IPS-18a (cell line): Measurements from ENCODE around the gene GRAP2.

Source experiments
- H3K27ac ChIP-seq: one replicate; pipeline ENCODE4 v1.5.1; 2013; ENCODE audit warnings: low read length
- H3K27me3 ChIP-seq: one replicate; pipeline ENCODE4 v1.6.1; 2013; ENCODE audit warnings: mild to moderate bottlenecking, low read length; ENCODE audit not compliant: control insufficient read depth, insufficient read depth
- H3K36me3 ChIP-seq: one replicate; pipeline ENCODE4 v1.6.1; 2013; ENCODE audit warnings: low read depth, low read length; ENCODE audit not compliant: control insufficient read depth
- H3K4me1 ChIP-seq: one replicate; pipeline ENCODE4 v1.6.1; 2013; ENCODE audit warnings: low read depth, low read length; ENCODE audit not compliant: control insufficient read depth
- H3K4me3 ChIP-seq: one replicate; pipeline ENCODE4 v1.5.1; 2013; ENCODE audit warnings: low read length
- H3K9ac ChIP-seq: one replicate; pipeline ENCODE4 v1.6.1; 2013; ENCODE audit warnings: mild to moderate bottlenecking, low read length, moderate library complexity
- H3K9me3 ChIP-seq: one replicate; pipeline ENCODE4 v1.6.1; 2013; ENCODE audit warnings: low read depth, low read length; ENCODE audit not compliant: control insufficient read depth

GRAP2 gene

DNA sequence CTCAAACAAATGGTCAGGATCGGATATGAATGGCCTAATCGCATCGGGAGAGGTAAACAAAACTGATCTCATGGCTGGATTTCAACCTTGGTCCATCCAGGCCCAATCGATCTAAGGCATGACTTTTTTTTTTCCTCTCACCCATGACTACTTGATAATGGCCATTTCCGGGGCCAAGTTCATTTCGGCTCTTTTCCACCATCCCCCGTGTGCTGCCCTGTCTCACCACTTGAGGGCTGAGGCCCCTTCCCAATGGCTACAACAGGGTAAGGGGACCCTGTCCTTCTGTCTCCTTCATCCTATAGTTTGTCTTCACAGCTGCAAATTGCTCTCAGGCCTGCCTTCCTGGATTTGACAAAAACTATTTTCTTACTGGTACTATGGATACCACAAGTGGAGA is 26.7 kb downstream of the GRAP2 start:
- no peaks in the 10 kb centered on the region for H3K9me3 ChIP-seq
- no peak overlapping the region for H3K4me3 ChIP-seq
- H3K9ac ChIP-seq = no peak overlapping the region
- H3K27me3 ChIP-seq = no peaks in the 10 kb centered on the region
- peaks cover 6% of the 10 kb centered on the region for H3K4me1 ChIP-seq
- H3K36me3 ChIP-seq = no peaks in the 10 kb centered on the region
- no peak overlapping the region for H3K27ac ChIP-seq

GRCh38 chr22:39928536-39929520 is 27.9 kb downstream of the GRAP2 start:
- H3K27me3 ChIP-seq = no peaks in the 10 kb centered on the region
- no peaks in the 10 kb centered on the region for H3K9me3 ChIP-seq
- H3K4me3 ChIP-seq = no peak overlapping the region
- H3K4me1 ChIP-seq = peaks cover 15% of the 10 kb centered on the region
- no peak overlapping the region for H3K9ac ChIP-seq
- no peaks in the 10 kb centered on the region for H3K36me3 ChIP-seq
- no peak overlapping the region for H3K27ac ChIP-seq

DNA sequence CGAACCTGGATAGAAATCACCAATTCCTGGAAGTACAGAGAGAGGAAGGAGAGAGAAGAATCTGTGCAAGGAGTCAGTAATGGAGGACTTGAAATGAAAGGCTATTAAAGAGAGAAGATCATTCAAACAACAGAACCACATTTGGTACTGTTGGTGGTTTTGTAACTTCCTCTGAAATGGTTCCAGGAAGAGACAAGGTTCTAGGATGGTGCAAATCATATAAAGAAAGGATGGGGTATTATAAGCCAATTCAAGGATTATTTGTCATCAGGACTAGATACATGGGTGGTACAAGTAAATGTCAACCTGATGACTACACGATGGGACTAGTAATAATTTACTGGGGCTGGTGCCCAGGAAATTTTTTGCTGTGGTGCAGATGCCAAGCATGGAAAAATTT is 30.4 kb downstream of the GRAP2 start:
- Histone ChIP-seq H3K27me3 (no peaks in the 10 kb centered on the region), H3K4me1 (peaks cover 31% of the 10 kb centered on the region), H3K4me3 (no peak overlapping the region), H3K27ac (no peak overlapping the region), H3K9ac (no peak overlapping the region), H3K9me3 (no peaks in the 10 kb centered on the region), H3K36me3 (no peaks in the 10 kb centered on the region)

DNA sequence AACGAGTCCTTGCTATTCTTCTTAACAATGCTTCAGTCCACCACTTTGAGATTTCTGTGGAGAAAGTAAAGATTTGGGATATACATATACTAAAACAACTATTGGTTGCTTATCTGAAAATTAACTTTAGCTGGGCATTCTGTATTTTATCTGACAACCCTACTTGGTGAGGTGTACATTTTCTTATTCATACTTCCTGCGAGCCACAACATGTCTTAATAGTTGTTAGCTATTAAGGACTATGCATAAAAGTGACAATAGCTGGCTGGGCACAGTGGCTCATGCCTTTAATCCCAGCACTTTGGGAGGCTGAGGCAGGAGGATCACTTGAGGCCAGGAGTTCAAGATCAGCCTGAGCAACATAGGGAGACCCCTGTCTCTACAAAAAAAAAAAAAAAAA is 31.3 kb downstream of the GRAP2 start:
- Histone ChIP-seq H3K4me1 (peaks cover 31% of the 10 kb centered on the region), H3K27me3 (no peaks in the 10 kb centered on the region), H3K27ac (no peak overlapping the region), H3K9me3 (no peaks in the 10 kb centered on the region), H3K4me3 (no peak overlapping the region), H3K36me3 (no peaks in the 10 kb centered on the region), H3K9ac (no peak overlapping the region)

DNA sequence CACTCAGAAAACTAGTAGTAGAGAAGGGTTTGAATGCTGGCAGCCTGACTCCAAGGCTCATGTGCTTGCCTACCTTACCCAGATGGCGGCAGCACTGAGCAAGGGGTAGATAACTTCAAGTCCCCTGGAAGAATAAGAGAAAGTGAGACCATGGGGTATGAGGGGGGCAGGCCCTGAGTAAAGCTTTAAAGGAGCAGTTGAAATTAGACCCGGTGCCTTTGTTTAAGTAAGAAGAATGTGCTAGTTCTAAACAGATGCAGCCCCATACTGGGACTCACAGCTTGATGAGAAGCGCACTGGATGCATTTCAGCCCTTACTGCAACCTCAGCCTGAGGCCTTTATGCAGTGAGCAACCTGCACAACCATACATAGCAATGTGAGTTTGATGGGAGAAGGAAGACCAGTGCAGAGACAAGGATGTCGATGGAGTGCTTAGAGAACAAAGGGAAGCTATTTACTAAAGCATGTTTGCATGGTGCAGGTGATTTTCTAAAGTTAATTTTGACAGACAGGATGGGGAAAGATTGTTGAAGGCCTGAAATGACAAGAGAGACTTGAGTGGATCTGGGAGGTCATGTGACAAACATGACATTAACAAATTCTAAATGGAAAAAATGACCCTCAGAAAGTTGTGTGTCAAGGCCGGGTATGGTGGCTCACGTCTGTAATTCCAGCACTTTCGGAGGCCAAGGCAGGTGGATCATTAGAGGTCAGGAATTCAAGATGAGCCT is 32.2 kb downstream of the GRAP2 start:
- no peak overlapping the region for H3K9ac ChIP-seq
- H3K4me3 ChIP-seq = no peak overlapping the region
- H3K4me1 ChIP-seq = peaks cover 24% of the 10 kb centered on the region
- no peaks in the 10 kb centered on the region for H3K27me3 ChIP-seq
- H3K9me3 ChIP-seq = no peaks in the 10 kb centered on the region
- H3K36me3 ChIP-seq = no peaks in the 10 kb centered on the region
- no peak overlapping the region for H3K27ac ChIP-seq

- Histone ChIP-seq H3K9ac (no peak overlapping the region), H3K36me3 (no peaks in the 10 kb centered on the region), H3K4me3 (no peak overlapping the region), H3K4me1 (peaks cover 24% of the 10 kb centered on the region), H3K27me3 (no peaks in the 10 kb centered on the region), H3K9me3 (no peaks in the 10 kb centered on the region), H3K27ac (no peak overlapping the region)
Observed at GRCh38 chr22:39933741-39934140, 32.9 kb downstream of the GRAP2 start.

- Histone ChIP-seq H3K4me3 (no peak overlapping the region), H3K27me3 (no peaks in the 10 kb centered on the region), H3K4me1 (peaks cover 24% of the 10 kb centered on the region), H3K9ac (no peak overlapping the region), H3K36me3 (no peaks in the 10 kb centered on the region), H3K27ac (no peak overlapping the region), H3K9me3 (no peaks in the 10 kb centered on the region)
Observed at GRCh38 chr22:39935116-39935515, 34.2 kb downstream of the GRAP2 start.

DNA sequence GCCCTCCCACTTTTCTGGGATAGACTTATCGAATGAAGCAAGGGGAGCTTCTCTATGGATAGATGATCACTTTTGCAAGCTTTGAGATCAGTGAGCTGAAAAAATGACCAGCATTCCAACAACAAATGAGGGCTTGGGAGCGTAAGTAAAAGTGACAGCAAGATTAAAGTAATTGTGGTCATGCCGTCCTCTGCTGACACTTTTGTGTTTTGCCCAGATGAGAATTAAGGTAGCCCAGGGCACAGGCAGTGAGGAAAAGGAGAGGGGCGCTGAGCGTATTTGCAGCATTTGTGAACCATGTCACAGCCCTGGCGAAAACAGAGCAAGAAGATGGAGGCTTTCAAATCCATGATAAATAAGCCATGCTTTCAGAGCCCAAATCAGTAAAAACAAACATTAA is 34.7 kb downstream of the GRAP2 start:
- no peak overlapping the region for H3K9ac ChIP-seq
- H3K9me3 ChIP-seq = no peaks in the 10 kb centered on the region
- H3K4me3 ChIP-seq = no peak overlapping the region
- H3K27me3 ChIP-seq = no peaks in the 10 kb centered on the region
- no peaks in the 10 kb centered on the region for H3K36me3 ChIP-seq
- no peak overlapping the region for H3K27ac ChIP-seq
- H3K4me1 ChIP-seq = peaks cover 28% of the 10 kb centered on the region

- Histone ChIP-seq H3K27me3 (no peaks in the 10 kb centered on the region), H3K27ac (no peak overlapping the region), H3K4me1 (peaks cover 38% of the 10 kb centered on the region), H3K36me3 (no peaks in the 10 kb centered on the region), H3K4me3 (no peak overlapping the region), H3K9me3 (no peaks in the 10 kb centered on the region), H3K9ac (no peak overlapping the region)
Observed at GRCh38 chr22:39936523-39937145, 35.8 kb downstream of the GRAP2 start.

GRCh38 chr22:39937906-39938305 is 37.0 kb downstream of the GRAP2 start:
- Histone ChIP-seq H3K4me1 (peaks cover 49% of the 10 kb centered on the region), H3K9me3 (no peaks in the 10 kb centered on the region), H3K9ac (no peak overlapping the region)

DNA sequence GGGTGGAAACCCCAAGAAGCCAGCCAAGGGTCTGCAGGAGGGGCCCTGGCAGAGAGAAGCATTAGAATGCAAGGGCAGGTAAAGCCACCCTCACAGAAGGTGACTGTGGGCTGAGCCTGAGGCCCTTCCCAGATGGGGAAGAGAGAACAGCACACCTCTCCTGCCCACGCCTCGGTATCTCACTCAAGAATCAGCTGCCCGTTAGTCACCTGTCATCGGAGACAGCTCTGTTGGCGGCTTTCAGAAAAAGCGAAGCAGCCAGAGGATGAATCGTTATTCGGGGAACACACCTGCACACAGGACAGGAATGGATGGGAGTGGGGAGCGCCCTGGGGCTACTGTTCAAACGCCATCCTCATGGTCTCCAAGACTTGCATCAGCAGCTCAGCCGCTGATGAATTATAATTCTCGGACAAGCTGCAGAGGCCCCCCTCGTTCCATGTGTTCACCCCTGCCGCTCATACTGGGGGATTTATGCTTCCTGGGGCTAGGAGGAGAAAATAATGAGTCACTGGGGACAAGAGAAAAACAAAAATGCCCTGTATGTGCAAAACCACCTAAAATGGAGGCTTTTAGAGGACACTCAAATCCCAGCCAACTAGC is 37.7 kb downstream of the GRAP2 start:
- H3K27me3 ChIP-seq = no peaks in the 10 kb centered on the region
- no peaks in the 10 kb centered on the region for H3K36me3 ChIP-seq
- no peak overlapping the region for H3K27ac ChIP-seq
- H3K4me3 ChIP-seq = no peak overlapping the region
- no peak overlapping the region for H3K9ac ChIP-seq
- H3K4me1 ChIP-seq = peaks cover 48% of the 10 kb centered on the region
- H3K9me3 ChIP-seq = no peaks in the 10 kb centered on the region

More at GRCh38 chr22:39937906-39938305, 37.0 kb downstream of the GRAP2 start:
- H3K36me3 ChIP-seq = no peaks in the 10 kb centered on the region
- no peak overlapping the region for H3K27ac ChIP-seq
- H3K27me3 ChIP-seq = no peaks in the 10 kb centered on the region
- H3K4me3 ChIP-seq = no peak overlapping the region
